ENCODE results near the gene FAM204A.
A peak's percentile ranks its signal among the peaks of the same experiment; 100 is the strongest.

Gene FAM204A

GRCh38 chr10:118332948-118333710, 9.0 kb downstream of the FAM204A start:
- no peaks in the 10 kb centered on the region for H3K9me2 ChIP-seq (replicated peaks; ENCODE audit: insufficient read depth, low read length)

GRCh38 chr10:118332236-118332635, 9.9 kb downstream of the FAM204A start:
- peaks cover 4% of the 10 kb centered on the region for H3K79me2 ChIP-seq (ENCODE audit: low read length)
- H4K20me1 ChIP-seq (ENCODE audit: insufficient read depth, low read length): no peaks in the 10 kb centered on the region
- peaks cover 17% of the 10 kb centered on the region for H3F3A ChIP-seq (ENCODE audit: insufficient read depth, low read length)
- H3K4me3 ChIP-seq (ENCODE audit: low read length): no peak overlapping the region
- H3K27me3 ChIP-seq (replicated peaks; ENCODE audit: insufficient read depth, low read length): no peaks in the 10 kb centered on the region
- peak; percentile 62 for DNase-seq
- no peaks in the 10 kb centered on the region for H3K9me2 ChIP-seq (replicated peaks; ENCODE audit: insufficient read depth, low read length)
- H3K9ac ChIP-seq (ENCODE audit: low read length): no peak overlapping the region
- no peak for TF ChIP-seq EZH2phosphoT487 (IDR thresholded peaks at IDR 0.05; ENCODE audit: low read length)
- no peak for TF ChIP-seq EZH2 (optimal IDR thresholded peaks at IDR 0.05; ENCODE audit: low read depth, low read length)
- no peak for TF ChIP-seq CTCF (IDR thresholded peaks at IDR 0.05; ENCODE audit: low read length)
- peaks cover 9% of the 10 kb centered on the region; the same call in 1 of the 2 replicates for H3K36me3 ChIP-seq (replicated peaks; ENCODE audit: insufficient read depth, low read length)
- H3K4me2 ChIP-seq (ENCODE audit: low read depth, low read length): peak overlapping the region; percentile 31; the same call in 1 of the 2 replicates
- peaks cover 22% of the 10 kb centered on the region for H3K4me1 ChIP-seq (ENCODE audit: low read length)
- peak overlapping the region; percentile 34; the same call in 1 of the 2 replicates for H3K27ac ChIP-seq (ENCODE audit: low read length)
- no peaks in the 10 kb centered on the region for H3K9me3 ChIP-seq (replicated peaks; ENCODE audit: insufficient read depth, low read length)
- H2AFZ ChIP-seq (ENCODE audit: low read length): no peak overlapping the region

More at GRCh38 chr10:118332948-118333710, 9.0 kb downstream of the FAM204A start:
- peaks cover 9% of the 10 kb centered on the region; the same call in 1 of the 2 replicates for H3K36me3 ChIP-seq (replicated peaks; ENCODE audit: insufficient read depth, low read length)
- peak overlapping the region; percentile 34; the same call in 1 of the 2 replicates for H3K27ac ChIP-seq (ENCODE audit: low read length)
- no peak overlapping the region for H2AFZ ChIP-seq (ENCODE audit: low read length)
- no peaks in the 10 kb centered on the region for H3K9me3 ChIP-seq (replicated peaks; ENCODE audit: insufficient read depth, low read length)
- H3F3A ChIP-seq (ENCODE audit: insufficient read depth, low read length): peaks cover 17% of the 10 kb centered on the region
- no peak overlapping the region for H3K9ac ChIP-seq (ENCODE audit: low read length)
- TF ChIP-seq EZH2phosphoT487 (IDR thresholded peaks at IDR 0.05; ENCODE audit: low read length): no peak
- TF ChIP-seq CTCF (IDR thresholded peaks at IDR 0.05; ENCODE audit: low read length): no peak
- TF ChIP-seq EZH2 (optimal IDR thresholded peaks at IDR 0.05; ENCODE audit: low read depth, low read length): no peak
- H3K27me3 ChIP-seq (replicated peaks; ENCODE audit: insufficient read depth, low read length): no peaks in the 10 kb centered on the region
- H3K4me3 ChIP-seq (ENCODE audit: low read length): no peak overlapping the region
- peak; percentile 63 for DNase-seq
- peaks cover 13% of the 10 kb centered on the region for H3K79me2 ChIP-seq (ENCODE audit: low read length)
- peak overlapping the region; percentile 31 for H3K4me2 ChIP-seq (ENCODE audit: low read depth, low read length)
- H4K20me1 ChIP-seq (ENCODE audit: insufficient read depth, low read length): no peaks in the 10 kb centered on the region
- peaks cover 22% of the 10 kb centered on the region for H3K4me1 ChIP-seq (ENCODE audit: low read length)

GRCh38 chr10:118330295-118331076, 11.6 kb downstream of the FAM204A start:
- H3K9me2 ChIP-seq (replicated peaks; ENCODE audit: insufficient read depth, low read length): no peaks in the 10 kb centered on the region
- H3K36me3 ChIP-seq (replicated peaks; ENCODE audit: insufficient read depth, low read length): peaks cover 1% of the 10 kb centered on the region; the same call in 1 of the 2 replicates
- peaks cover 22% of the 10 kb centered on the region for H3K4me1 ChIP-seq (ENCODE audit: low read length)

More at GRCh38 chr10:118330295-118331076, 11.6 kb downstream of the FAM204A start:
- Histone ChIP-seq H3K27ac (ENCODE audit: low read length) (no peak overlapping the region), H4K20me1 (ENCODE audit: insufficient read depth, low read length) (no peaks in the 10 kb centered on the region), H3K27me3 (replicated peaks; ENCODE audit: insufficient read depth, low read length) (no peaks in the 10 kb centered on the region), H3K79me2 (ENCODE audit: low read length) (peaks cover 2% of the 10 kb centered on the region), H3K4me3 (ENCODE audit: low read length) (no peak overlapping the region), H3F3A (ENCODE audit: insufficient read depth, low read length) (peaks cover 17% of the 10 kb centered on the region), H3K9ac (ENCODE audit: low read length) (no peak overlapping the region), H3K9me3 (replicated peaks; ENCODE audit: insufficient read depth, low read length) (no peaks in the 10 kb centered on the region), H3K4me2 (ENCODE audit: low read depth, low read length) (no peak overlapping the region), H2AFZ (ENCODE audit: low read length) (no peak overlapping the region)
- no peak for DNase-seq
- TF ChIP-seq EZH2 (optimal IDR thresholded peaks at IDR 0.05; ENCODE audit: low read depth, low read length) (no peak), EZH2phosphoT487 (IDR thresholded peaks at IDR 0.05; ENCODE audit: low read length) (no peak), CTCF (IDR thresholded peaks at IDR 0.05; ENCODE audit: low read length) (no peak)

All from MM.1S (cell line).